ENCODE measurements around the gene PPL.

DNA sequence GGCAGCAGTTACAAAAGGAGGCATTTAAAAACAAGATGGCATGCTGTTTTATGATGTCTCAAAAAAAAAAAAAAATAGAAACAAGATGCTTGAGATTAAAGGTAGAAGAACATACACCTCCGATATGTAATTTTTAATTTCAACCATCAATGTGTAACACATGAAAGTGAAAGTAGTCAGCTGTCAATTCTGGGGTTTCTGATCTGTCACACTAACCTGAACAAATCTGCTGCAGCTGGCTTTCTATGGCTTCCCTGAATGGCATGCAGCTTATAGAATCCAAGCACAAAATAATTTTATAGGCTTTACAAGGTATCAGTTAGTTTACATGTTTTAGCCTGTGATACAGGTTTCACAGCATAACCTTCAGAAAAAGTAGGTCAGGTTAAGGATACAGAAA lies 103.4 kb downstream of the PPL start:
- TF ChIP-seq, protein P1, sequence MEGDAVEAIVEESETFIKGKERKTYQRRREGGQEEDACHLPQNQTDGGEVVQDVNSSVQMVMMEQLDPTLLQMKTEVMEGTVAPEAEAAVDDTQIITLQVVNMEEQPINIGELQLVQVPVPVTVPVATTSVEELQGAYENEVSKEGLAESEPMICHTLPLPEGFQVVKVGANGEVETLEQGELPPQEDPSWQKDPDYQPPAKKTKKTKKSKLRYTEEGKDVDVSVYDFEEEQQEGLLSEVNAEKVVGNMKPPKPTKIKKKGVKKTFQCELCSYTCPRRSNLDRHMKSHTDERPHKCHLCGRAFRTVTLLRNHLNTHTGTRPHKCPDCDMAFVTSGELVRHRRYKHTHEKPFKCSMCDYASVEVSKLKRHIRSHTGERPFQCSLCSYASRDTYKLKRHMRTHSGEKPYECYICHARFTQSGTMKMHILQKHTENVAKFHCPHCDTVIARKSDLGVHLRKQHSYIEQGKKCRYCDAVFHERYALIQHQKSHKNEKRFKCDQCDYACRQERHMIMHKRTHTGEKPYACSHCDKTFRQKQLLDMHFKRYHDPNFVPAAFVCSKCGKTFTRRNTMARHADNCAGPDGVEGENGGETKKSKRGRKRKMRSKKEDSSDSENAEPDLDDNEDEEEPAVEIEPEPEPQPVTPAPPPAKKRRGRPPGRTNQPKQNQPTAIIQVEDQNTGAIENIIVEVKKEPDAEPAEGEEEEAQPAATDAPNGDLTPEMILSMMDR (IDR thresholded peaks at IDR 0.05) = no peak
- no peak for TF ChIP-seq POLR2A (IDR thresholded peaks at IDR 0.05)

Data from testis (tissue), 2 donors.